ENCODE measurements around the gene ADAMTS3.
"Not testable (repeated sequence)": the region's sequence is repeated elsewhere in the genome, so short reads cannot be mapped to it uniquely, and the experiment has no call there.

The ADAMTS3 gene

DNA sequence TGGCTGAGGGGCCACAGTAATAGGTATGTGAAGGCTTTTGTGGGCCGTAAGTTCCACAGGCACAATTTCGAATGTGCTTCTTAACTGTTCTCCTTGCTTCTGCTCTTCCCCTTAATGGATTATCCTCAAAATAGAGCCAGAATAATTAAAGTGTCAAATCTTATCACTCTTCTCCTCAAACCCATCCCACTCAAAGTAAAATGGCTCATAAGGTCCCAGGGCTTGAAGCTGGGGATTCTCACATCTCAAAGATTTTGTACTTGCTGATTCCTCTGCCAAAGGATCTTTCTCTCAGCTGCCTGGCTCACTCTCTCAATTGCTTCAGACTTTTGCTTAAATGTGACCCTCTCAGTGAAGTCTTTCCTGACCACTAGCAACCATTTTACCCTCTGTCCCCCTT, 16.6 kb downstream of the ADAMTS3 start:
- no peak for DNase-seq

DNA sequence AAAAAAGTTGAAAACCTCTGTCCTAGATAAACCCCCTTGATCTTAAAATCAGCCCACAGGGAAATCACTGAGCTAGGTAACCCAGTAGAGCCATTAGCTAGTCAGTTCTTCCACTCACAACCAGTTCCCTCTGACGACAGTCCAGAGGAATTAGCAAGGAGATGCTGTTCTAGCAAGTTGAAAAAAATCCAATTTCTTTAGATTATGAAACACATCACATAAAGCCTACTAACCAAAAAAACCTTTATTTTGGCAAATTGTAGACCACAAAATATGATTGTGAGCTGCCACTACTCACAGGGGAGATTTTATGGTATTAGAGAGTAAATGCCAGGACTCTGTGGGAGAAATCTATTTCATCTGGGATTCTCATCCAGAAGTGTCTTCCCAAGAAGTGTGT, 22.6 kb downstream of the ADAMTS3 start:
- no peak for DNase-seq

DNA sequence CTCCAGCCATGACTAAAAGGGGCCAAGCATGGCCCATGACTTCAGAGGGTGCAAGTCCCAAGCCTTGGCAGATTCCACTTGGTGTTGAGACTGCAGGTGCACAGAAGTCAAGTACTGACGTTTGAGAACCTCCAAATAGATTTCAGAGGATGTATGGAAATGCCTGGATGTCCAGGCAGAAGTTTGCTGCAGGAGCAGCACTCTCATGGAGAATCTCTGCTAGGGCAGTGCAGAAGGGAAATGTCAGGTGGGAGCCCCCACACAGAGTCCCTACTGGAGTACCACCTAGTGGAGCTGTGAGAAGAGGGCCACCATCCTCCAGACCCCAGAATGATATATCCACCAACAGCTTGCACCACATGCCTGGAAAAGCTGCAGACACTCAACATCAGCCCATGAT, 28.3 kb downstream of the ADAMTS3 start:
- DNase-seq, result not testable (repeated sequence)

DNA sequence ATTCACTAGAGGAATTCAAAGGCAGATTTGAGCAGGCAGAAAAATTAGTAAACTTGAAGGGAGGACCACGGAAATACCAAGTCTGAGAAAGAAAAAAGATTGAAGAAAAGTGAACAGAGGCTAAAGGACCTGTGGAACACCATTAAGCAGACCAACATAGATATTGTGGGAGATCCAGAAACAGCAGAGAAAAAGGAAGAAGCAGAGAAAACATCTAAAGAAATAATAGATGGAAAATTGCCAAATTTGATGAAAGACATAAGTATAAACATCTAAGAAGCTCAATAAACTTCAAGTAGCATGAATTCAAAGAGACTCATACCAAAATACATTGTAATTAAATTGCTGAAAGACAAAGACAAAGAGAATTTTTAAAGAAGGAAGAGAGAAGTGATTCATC, 31.0 kb downstream of the ADAMTS3 start:
- no peak for DNase-seq

DNA sequence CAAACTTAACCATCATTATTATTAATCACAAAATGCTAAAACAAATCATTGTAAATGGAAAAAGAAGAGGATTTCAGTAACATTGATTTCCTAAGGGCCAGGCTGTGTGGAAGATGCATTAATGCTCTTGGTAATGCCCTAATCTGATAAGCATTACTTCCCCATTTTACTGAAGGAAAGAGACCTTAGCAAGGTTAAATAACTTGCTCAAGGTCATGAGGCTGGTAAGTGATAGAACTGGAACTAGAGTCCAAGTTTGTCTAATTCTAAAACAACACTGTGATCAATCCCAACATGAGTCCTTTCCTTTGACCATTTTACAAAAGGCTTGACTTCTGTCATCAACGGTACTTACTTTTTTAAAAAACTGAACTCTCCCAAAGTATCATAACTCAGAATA, 32.6 kb downstream of the ADAMTS3 start:
- no peak for DNase-seq

DNA sequence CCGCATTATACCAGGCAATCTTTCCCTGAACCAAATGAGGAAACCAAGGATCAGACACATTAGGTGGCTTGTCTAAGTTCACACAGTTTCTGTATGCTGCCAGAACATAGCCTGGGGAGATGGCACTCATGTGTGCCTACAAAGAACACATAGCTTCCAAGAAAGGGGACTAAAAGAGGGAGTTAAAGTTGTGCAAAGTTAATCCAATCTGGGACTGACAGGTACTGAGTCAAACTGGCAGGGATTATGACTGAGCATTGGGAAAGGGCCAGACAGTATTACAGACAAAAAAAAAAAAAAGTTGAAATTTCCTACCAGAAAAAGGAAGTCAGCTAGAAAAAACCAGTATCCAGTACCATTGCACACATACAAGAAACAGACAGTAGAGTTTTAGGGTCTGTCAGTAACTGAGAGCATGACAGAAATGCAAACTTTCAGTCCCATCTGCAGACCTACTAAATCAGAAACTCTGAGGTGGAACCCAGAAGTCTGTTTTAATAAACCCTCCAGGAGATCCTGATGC, 37.2 kb downstream of the ADAMTS3 start:
- no peak for DNase-seq

DNA sequence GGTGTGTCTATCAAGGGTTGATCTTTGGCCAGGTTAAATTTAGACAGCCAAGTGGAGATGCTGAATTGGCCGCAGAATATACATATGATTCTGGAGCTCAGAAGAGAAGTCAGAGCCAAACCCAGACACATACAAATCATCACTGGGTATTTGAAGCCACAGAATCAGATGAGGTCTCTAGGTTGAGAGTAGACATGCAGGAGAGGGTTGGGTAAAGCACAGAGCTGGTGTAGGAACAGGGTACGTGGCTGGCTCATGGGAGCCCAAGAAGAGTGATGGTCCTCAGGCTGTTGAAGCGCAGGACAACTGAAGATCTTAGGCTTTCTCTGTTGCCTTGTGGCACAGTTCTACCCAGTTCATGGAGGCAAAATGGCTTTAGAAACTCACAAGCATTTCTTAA, 37.7 kb downstream of the ADAMTS3 start:
- no peak for DNase-seq

DNA sequence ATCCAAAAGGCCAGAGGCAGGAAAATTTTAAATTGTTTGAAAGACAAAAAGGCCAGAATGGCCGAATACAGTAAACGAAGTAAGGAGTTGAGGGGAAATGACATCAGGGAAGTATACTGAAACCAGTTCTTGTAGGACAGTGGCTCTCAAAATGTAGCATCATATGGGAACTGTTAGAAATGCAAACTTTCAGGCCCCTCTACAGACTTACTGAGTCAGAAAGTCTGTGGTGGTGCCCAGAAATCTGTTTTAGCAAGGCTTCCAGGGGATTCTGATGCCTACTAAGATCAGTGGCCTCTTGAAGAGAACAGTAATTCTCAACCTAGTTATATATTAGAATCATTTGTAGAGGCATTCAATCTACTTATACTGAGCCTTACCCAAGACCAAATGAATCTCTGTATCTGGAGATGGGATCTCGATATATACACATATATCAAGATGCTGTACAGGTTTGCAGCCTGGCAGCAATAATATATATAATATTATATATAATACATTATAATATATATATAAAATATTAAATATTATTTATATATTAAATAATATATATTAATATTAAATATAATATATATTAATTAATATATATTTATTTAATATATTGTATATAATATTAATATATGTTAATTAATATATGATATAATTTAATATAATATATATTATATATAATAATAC, 39.7 kb downstream of the ADAMTS3 start:
- DNase-seq, result no peak

DNA sequence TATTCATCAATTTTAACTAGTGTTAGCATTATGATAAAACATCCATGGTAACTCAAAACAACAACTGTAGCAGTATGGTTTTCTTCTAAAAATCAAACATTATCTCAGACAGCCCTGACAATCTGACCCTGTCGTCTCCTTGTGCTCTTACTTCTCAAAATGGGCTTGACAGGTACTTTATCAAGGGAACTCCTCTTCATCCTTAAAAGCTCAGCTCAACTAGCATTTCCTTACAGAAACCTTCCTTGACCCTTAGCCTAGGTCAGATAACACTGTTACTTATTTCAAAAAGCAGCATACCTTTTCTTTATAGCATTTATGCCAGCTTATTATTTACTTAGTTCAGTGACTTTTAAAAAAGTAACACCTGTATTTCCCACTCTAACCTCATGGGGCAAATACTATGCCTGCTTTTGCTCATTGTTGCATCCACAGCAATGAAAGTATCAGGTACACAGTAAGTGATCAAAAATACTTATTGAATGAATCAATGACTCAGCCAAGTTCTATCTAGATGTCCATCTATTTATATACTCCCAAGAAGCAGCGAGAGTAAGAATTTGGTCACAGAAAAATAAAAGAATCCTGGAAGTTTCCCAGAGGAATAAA, 41.9 kb downstream of the ADAMTS3 start:
- no peak for DNase-seq

DNA sequence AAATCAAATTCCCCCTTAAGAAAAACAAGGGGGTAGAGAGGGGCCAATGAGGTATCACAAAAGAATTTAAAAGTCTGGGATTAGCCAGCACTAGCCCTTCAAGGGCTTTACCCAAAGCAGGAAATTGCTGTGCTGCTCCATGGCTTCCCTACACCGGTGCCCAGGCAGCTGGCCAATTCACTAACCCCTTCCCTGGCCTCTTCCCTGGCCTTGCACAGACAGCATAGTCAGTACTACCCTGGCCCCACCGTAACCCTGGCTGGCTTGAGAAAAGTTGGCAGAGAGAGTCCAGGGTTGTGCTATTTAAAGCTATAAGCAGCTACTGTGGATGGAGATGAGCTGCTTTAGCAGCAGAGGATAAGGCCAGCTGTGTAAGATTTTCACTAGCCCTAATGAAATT, 43.1 kb downstream of the ADAMTS3 start:
- no peak for DNase-seq

DNA sequence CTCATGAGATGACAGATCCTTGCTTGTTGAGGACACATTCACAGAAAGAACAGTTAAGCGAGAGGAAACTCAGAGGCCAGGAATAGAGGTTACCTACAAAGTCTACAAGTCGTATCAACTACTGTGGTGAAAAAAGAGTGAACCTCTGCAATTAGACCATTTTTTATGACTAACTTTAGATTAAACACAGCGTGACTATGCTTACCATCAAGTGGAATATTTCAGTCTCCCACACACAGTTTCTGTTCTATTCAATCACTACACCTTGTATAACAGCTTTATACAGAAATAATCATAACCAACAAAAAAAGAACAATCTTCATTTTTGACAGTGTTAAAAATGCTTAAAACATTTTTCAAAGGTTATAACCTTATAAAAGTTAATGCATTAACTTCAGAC, 46.6 kb downstream of the ADAMTS3 start:
- DNase-seq, result no peak

DNA sequence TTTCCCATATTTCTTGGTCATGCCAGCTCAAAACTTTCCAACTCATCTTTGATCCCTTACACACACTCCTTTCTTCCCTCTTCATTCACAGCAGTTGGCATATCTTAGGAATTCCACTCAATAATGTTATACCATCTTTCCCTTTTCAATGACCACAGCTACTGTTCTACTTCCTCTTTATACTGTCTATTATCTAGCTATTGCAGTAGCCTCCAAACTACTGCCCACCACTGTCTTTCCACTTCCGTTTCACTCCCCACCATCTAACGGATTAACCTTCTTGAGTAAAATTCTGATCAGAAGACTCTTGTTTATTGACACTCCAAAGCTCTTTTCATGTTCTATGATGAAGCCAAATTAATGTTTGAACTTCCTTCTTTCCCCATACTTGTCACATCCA, 55.8 kb downstream of the ADAMTS3 start:
- DNase-seq, result no peak

DNA sequence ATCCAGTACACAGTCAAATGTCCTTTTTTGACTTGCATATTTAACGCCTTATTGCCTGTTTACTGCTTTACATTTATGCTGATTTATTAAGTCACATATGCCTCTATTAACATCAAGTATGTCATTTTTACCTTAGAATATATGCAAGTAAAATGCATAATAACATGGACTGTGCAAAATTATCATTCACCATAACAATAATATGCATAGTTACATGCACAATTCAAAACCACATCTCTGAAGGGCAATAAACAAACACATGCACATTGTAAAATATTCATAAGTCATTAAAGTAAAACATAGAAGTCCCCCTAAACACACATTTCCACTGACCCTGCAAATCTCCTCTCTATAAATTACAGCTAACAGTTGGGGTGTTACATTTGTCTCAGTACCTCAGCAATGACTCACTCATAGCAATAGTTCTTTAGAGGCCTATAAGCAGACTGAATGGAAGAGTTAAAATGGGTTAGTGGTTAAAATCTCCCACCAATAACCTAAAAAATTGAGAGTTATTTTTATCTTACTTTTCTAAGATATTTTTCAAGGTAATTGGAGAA, 61.1 kb downstream of the ADAMTS3 start:
- no peak for DNase-seq

DNA sequence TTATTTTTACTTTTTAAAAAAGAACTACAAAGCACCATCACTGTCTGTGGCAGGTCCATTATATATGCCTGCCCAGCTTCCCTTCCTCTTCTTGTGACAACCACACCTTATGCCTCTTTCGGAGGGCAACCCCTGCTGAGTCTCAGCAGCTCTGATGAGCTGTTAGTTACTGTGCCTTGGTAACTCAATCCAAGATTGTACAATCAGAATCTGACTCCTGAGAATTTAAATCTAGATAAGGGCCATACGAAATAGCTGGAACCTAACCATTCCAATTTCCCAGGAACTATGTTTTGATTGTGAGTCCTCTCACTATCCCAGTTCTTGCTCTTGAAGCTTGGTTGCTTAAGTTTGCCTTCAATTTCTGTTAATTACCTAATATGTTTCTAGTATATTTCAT, 61.9 kb downstream of the ADAMTS3 start:
- no peak for DNase-seq

DNA sequence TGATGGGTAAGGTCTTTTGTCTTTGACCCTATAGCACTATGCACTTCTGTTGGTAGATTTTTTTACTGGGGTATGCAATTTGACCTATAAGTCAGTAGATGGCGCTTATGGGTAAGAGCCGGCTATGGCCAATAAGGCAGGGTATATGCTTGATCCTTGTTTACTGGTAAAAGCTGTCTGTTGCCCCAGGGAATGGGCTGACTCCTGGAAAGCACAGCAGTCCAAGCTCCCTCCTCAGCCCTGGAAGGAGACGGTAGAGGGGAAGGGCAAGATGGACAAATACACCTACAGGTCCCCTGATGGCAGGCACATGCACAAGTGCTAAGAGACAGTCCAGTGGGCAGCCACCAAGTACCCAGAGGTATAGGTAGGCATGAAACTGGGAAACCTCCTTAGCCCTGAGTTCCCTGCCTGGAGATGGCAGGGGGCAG, 63.7 kb downstream of the ADAMTS3 start:
- no peak for DNase-seq

DNA sequence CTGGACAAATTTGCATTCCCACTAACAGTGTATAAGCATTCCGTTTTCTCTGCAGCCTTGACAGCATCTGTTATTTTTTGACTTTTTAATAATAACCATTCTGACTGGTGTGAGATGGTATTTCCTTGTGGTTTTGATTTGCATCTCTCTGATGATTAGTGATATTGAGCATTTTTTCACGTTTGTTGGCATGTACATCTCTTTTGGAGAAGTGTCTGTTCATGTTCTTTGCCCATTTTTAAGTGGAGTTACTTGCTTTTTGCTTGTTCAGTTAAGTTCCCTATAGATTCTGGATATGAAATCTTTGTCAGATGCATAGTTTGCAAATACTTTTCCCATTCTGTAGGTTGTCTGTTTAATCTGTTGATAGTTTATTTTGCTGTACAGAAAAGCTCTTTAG, 68.8 kb downstream of the ADAMTS3 start:
- DNase-seq, result no peak

DNA sequence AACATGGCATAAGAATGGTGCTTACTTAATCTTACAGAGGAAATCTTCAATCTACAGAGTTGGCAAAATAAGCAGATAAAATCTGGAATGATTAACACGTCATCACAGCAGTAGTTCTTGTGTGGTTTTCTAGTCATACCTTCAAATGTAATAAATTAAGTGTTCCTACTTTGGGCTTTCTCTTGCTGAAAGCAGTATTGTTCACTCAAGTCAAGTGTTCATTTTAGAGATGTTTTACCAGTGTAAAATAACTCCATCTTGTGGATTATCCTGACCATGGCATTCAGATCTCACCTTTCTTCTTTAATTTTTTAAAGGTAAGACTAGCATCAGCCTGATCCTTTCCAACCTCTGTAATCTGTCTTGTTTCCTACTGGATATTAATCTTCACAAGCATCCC, 72.9 kb downstream of the ADAMTS3 start:
- DNase-seq, result no peak

DNA sequence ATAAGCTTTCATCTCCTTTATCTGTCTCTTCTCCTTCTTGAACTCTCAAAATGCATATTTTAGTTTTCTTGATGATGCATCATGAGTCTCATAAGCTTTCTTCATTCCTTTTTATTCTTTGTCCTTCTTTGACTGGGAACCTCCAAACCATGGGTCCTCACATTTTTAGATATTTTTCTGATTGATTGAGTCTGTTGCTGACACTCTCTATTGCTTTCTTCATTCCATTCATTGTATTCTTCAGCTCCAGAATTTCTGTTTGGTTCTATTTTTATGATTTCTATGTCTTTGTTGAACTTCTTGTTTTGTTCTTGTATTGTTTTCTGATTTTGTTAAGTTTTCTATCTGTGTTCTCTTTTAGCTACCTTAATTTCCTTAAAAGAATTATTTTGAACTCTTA, 74.9 kb downstream of the ADAMTS3 start:
- DNase-seq, result no peak

DNA sequence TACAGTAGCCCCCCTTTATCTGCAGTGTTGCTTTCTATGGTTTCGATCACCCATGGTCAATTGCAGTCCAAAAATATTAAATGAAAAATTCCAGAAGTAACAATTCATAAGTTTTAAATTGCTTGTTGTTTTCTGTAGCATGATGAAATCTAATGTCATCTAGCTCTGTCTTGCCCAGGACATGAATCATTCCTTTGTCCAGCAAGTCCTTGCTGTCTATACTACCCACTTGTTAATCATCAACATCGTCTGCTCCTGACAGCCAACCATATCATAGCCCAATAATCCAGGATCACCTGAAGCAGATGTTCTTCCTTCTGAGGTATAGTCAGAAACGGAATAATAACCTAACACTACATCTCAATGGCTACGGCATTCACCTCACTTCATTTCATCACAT, 79.8 kb downstream of the ADAMTS3 start:
- DNase-seq, result no peak

DNA sequence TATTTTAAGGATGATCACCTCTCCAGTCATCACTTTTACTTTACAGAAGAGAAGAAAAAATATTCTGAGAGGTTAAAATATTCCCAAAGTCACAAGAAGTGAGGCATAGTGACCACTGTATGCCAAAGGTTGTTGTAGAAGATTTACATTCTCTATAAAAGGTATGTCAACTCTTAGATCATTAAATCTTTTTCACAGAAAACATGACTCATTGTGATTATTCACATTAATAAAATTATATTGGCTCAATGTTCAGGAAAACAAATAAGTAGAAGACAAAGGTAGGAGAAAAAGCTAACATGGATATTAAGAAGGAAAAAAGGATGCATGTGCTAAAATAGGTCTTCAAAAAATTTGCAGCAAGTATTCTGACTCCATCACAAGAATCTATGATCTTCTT, 82.0 kb downstream of the ADAMTS3 start:
- no peak for DNase-seq

DNA sequence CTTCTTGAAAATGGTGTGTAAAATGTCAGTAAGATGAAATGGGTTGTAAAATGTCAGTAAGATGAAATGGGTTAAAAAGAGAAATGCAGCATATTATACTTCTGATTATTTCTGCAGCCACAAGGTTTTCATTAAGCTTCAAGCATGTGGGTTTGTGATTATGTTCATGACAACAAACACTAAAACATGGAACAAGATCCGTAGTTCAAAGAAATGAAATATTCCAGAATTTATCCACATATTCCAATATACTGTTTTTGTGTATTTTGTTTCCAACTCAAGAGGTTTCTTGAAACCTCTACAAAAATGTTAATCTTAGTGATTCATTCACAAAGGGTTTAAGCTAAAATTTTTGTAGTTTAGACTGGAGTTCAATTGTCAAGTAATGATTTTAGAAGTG, 84.0 kb downstream of the ADAMTS3 start:
- DNase-seq, result no peak

DNA sequence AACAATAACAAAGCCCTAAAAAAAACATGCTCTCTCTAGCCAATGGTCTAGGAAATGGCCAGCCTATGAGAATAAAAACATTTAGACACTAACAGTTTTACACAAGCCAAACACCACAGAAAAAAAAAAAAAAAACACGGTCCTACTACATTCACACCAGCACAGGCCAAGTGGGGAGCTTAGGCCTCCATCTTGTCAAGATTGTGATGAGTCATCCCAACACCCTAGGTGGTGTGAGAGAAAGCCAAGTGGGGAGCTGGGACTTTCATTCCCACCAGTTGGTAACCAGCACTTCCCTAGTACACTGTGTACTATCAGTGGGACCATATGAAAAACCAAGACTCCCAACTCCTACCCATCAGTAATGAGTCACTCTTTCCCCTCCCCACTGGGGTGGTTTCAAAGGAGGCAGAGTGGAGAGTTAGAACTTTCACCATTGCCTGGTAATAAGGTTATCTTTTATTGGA, 95.6 kb downstream of the ADAMTS3 start:
- no peak for DNase-seq

DNA sequence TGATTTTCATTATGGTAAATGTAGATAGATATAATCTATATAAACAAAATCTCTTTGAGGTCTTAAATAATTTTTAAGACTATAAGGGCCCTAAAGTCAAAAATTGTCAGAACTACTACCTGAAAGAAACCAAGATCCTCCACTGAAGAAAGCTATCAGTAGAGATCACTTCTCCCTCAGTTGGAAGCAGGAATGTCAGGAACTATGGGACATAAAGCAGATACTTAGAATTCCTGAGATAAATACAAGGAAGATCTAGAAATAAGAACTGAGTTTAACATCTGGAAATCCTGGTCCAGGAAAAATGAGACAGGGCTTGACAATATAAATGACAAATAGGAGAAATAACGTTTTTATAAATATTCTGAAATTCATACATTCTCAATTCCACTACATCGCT, 97.2 kb downstream of the ADAMTS3 start:
- DNase-seq, result no peak

DNA sequence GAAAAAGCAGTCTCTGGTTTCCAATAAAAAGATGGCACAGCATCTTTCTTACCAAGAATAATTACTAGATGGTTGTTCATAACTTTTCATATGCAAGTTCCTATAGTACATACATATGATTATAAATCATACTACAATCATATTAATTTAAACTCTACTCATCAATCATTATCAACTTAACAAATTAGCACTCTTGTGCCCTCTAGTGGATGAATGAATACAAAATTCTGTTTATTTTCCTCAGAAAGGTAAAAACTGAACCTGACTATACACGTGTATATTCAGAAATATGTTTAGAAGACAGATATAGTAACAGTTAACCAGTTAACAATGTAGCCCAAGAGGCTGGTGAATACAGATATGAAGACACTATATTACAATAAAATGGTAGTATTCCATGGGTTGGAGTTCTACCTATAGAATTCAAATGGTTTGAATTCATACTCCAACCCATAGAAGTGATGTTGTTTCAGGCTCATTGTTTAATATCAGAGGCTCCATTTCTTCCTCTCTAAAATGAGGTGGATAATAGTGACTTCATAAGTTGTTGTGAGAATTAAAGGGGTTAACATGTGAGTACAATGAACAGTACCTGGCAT, 100.0 kb downstream of the ADAMTS3 start:
- DNase-seq, result no peak
